ENCODE measurements around the gene SMG6. TPM values are rescaled to one million over a fixed set of nuclear protein-coding genes. Genes with fewer than 3 reads are reported as not detected.

SMG6 gene
- total RNA-seq, 1 experiment from 2014 or later, result 28.6 TPM

DNA sequence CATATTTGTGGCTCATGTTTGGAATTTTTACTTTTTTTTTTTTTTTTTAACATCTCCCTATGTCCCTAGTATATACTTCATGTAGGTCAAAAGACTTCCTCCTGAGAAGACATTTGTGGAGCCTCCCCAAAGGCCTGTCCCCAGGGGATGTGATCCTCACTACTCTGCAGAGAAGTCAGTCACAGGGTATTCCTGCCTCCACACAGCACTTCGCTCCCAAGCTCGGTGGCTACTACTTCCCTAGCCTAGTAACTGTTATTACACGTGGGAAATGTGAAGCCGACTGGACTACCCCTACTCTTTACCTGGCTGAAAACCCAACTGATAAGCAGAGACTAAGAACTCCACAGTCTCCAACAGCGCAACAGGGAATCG is 131.9 kb downstream of the SMG6 start:
- H3K36me3 Mint-ChIP-seq (ENCODE audit: insufficient read depth in 1 of 3, low read depth in 3 of 3), result peaks cover 2 to 12% (median 6%) of the 10 kb centered on the region in 3 experiments; a peak in 6 of 7 replicates
- no peaks in the 10 kb centered on the region for H3K9me3 Mint-ChIP-seq
- H2BK20ac ChIP-seq (ENCODE audit: low read depth, low read length, poor library complexity, severe bottlenecking), result no peak overlapping the region
- H4K5ac ChIP-seq (ENCODE audit: insufficient read length, low read depth, low read length), result no peak overlapping the region
- no peak overlapping the region for H3K4me3 Mint-ChIP-seq
- H4K20me1 ChIP-seq (ENCODE audit: control insufficient read depth, insufficient read depth, insufficient read length), result no peaks in the 10 kb centered on the region
- DNase-seq, result no peak
- H3K27me3 ChIP-seq (ENCODE audit: insufficient read depth, low read length), result no peaks in the 10 kb centered on the region
- peaks cover 2 to 16% of the 10 kb centered on the region in 2 experiments; a peak in 3 of 4 replicates for H3K4me1 Mint-ChIP-seq
- H3K4ac ChIP-seq (ENCODE audit: low read depth, low read length), result no peak overlapping the region
- no peaks in the 10 kb centered on the region for H3K23me2 ChIP-seq (ENCODE audit: insufficient read length, low read depth, low read length, poor library complexity, severe bottlenecking)
- H3K23ac ChIP-seq (ENCODE audit: insufficient read length, low read depth, low read length), result no peak overlapping the region
- TF ChIP-seq, protein P1, sequence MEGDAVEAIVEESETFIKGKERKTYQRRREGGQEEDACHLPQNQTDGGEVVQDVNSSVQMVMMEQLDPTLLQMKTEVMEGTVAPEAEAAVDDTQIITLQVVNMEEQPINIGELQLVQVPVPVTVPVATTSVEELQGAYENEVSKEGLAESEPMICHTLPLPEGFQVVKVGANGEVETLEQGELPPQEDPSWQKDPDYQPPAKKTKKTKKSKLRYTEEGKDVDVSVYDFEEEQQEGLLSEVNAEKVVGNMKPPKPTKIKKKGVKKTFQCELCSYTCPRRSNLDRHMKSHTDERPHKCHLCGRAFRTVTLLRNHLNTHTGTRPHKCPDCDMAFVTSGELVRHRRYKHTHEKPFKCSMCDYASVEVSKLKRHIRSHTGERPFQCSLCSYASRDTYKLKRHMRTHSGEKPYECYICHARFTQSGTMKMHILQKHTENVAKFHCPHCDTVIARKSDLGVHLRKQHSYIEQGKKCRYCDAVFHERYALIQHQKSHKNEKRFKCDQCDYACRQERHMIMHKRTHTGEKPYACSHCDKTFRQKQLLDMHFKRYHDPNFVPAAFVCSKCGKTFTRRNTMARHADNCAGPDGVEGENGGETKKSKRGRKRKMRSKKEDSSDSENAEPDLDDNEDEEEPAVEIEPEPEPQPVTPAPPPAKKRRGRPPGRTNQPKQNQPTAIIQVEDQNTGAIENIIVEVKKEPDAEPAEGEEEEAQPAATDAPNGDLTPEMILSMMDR (conservative IDR thresholded peaks at IDR 0.05), result no peak
- no peak overlapping the region for H2BK5ac ChIP-seq (ENCODE audit: insufficient read length, low read length)
- no peak overlapping the region for H2AK5ac ChIP-seq (ENCODE audit: insufficient read length, low read length)
- H3K9me3 ChIP-seq (ENCODE audit: control insufficient read depth, low read depth, low read length), result no peaks in the 10 kb centered on the region
- no peaks in the 10 kb centered on the region for H3K27me3 Mint-ChIP-seq (ENCODE audit: low read depth)
- no peak overlapping the region for H3K4me2 ChIP-seq (ENCODE audit: insufficient read depth, insufficient read length, low read length)
- no peak overlapping the region for H3K56ac ChIP-seq (ENCODE audit: insufficient read length, low read depth, low read length)
- H2BK120ac ChIP-seq (ENCODE audit: low read depth, low read length, poor library complexity, severe bottlenecking), result no peak overlapping the region
- H4K91ac ChIP-seq (ENCODE audit: insufficient read length, low read depth, low read length), result no peak overlapping the region
- no peak overlapping the region for H2AFZ ChIP-seq (ENCODE audit: low read length)
- no peak overlapping the region for H3K9ac ChIP-seq (ENCODE audit: extremely low read depth, insufficient read length, low read length)
- peak overlapping the region in 1 of 3 experiments; percentile 40; a peak in 1 of 7 replicates for H3K27ac Mint-ChIP-seq
- H3T11ph ChIP-seq (ENCODE audit: low read length), result no peak overlapping the region
- H4K8ac ChIP-seq (replicated peaks; ENCODE audit: insufficient read length, low read depth, low read length), result no peak overlapping the region
- H2BK15ac ChIP-seq (ENCODE audit: low read depth, low read length), result no peak overlapping the region
- H2BK12ac ChIP-seq (ENCODE audit: insufficient read length, low read depth, low read length), result no peak overlapping the region
- H3K79me1 ChIP-seq (ENCODE audit: insufficient read depth, low read depth, low read length, poor library complexity, severe bottlenecking), result no peaks in the 10 kb centered on the region
- no peak overlapping the region for H3K14ac ChIP-seq (ENCODE audit: insufficient read depth, low read length)
- H3K79me2 ChIP-seq (ENCODE audit: insufficient read depth, low read length), result no peaks in the 10 kb centered on the region
- no peak overlapping the region for H3K18ac ChIP-seq (ENCODE audit: insufficient read length, low read depth, low read length)
- WGBS (ENCODE audit: extremely low coverage, insufficient read length, low lambda C conversion rate), result no CpG with 5 or more reads among the region's 6 CpGs
- H3K4me1 ChIP-seq (ENCODE audit: insufficient read depth, low read length), result no peaks in the 10 kb centered on the region
- no peak overlapping the region for H3K27ac ChIP-seq (ENCODE audit: insufficient read length, low read depth, low read length)
